HG03196 (cell line): ENCODE measurements around the gene HIVEP3.

Source experiments
- ATAC-seq: cut with Tn5 transposase; IDR thresholded peaks from one replicate; pipeline ENCODE4 v1.9.1; 2021; ENCODE audit not compliant: unreplicated experiment

The HIVEP3 gene

GRCh38 chr1:41791667-41792484 is 126.8 kb downstream of the HIVEP3 start:
- no peak for ATAC-seq

- ATAC-seq, result no peak
Measured at GRCh38 chr1:41790351-41790750, 128.4 kb downstream of the HIVEP3 start.

GRCh38 chr1:41789661-41790330 is 128.9 kb downstream of the HIVEP3 start:
- ATAC-seq, result no peak

- no peak for ATAC-seq
Measured at GRCh38 chr1:41788427-41788826, 130.3 kb downstream of the HIVEP3 start.

- no peak for ATAC-seq
Measured at GRCh38 chr1:41784531-41785274, 134.0 kb downstream of the HIVEP3 start.

- ATAC-seq, result no peak
Measured at GRCh38 chr1:41783189-41783639, 135.5 kb downstream of the HIVEP3 start.

GRCh38 chr1:41780916-41781315 is 137.8 kb downstream of the HIVEP3 start:
- no peak for ATAC-seq

- no peak for ATAC-seq
Measured at GRCh38 chr1:41780322-41780721, 138.4 kb downstream of the HIVEP3 start.

GRCh38 chr1:41779360-41779759 is 139.4 kb downstream of the HIVEP3 start:
- no peak for ATAC-seq

- no peak for ATAC-seq
Measured at GRCh38 chr1:41777695-41778094, 141.0 kb downstream of the HIVEP3 start.

GRCh38 chr1:41776891-41777441 is 141.8 kb downstream of the HIVEP3 start:
- ATAC-seq, result no peak

- no peak for ATAC-seq
Measured at GRCh38 chr1:41775956-41776585, 142.7 kb downstream of the HIVEP3 start.

GRCh38 chr1:41774471-41774990 is 144.2 kb downstream of the HIVEP3 start:
- ATAC-seq, result no peak

GRCh38 chr1:41773842-41774241 is 144.9 kb downstream of the HIVEP3 start:
- ATAC-seq, result no peak

GRCh38 chr1:41773144-41773591 is 145.6 kb downstream of the HIVEP3 start:
- ATAC-seq, result no peak

GRCh38 chr1:41769068-41769467 is 149.7 kb downstream of the HIVEP3 start:
- no peak for ATAC-seq

- no peak for ATAC-seq
Measured at GRCh38 chr1:41768583-41768982, 150.1 kb downstream of the HIVEP3 start.

- ATAC-seq, result no peak
Measured at GRCh38 chr1:41767534-41768525, 150.9 kb downstream of the HIVEP3 start.

- ATAC-seq, result no peak
Measured at GRCh38 chr1:41766546-41766945, 152.2 kb downstream of the HIVEP3 start.
